ENCODE results near the gene MMAA. TPM values are rescaled to one million over a fixed set of nuclear protein-coding genes. Genes with fewer than 3 reads are reported as not detected.

The MMAA gene
- polyA plus RNA-seq, 1 donor from 2014 or later = 7.9 TPM

DNA sequence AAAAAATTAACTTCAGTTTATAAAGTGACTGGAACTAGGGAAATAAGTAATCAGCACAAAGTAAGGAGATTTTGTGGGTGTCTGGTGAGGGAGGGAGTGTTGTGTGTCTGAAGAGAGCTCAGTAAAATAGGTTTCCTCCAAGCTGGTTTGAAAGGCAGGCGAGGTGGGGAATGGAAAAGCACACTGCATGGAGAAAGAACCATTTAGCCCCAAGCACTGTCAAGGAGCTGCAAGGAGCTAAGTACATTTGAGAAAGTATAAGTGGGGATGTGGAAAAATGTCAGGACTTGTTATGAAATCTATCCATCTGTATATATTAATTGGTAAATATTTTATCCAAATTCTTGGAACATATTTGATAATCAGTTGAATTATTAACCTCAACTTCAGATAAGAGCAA, 61.7 kb downstream of the MMAA start:
- no peaks in the 10 kb centered on the region for H3K27me3 ChIP-seq (ENCODE audit: insufficient read depth, low read depth, low read length)
- no peaks in the 10 kb centered on the region for H3K79me2 ChIP-seq (replicated peaks; ENCODE audit: insufficient read depth, low read length)
- TF ChIP-seq EP300 (conservative IDR thresholded peaks at IDR 0.05; ENCODE audit: poor library complexity, severe bottlenecking) = no peak
- no peak for TF ChIP-seq SMC3 (conservative IDR thresholded peaks at IDR 0.05; ENCODE audit: poor library complexity)
- TF ChIP-seq POLR2AphosphoS5 (IDR thresholded peaks at IDR 0.05) = no peak
- TF ChIP-seq, protein P1, sequence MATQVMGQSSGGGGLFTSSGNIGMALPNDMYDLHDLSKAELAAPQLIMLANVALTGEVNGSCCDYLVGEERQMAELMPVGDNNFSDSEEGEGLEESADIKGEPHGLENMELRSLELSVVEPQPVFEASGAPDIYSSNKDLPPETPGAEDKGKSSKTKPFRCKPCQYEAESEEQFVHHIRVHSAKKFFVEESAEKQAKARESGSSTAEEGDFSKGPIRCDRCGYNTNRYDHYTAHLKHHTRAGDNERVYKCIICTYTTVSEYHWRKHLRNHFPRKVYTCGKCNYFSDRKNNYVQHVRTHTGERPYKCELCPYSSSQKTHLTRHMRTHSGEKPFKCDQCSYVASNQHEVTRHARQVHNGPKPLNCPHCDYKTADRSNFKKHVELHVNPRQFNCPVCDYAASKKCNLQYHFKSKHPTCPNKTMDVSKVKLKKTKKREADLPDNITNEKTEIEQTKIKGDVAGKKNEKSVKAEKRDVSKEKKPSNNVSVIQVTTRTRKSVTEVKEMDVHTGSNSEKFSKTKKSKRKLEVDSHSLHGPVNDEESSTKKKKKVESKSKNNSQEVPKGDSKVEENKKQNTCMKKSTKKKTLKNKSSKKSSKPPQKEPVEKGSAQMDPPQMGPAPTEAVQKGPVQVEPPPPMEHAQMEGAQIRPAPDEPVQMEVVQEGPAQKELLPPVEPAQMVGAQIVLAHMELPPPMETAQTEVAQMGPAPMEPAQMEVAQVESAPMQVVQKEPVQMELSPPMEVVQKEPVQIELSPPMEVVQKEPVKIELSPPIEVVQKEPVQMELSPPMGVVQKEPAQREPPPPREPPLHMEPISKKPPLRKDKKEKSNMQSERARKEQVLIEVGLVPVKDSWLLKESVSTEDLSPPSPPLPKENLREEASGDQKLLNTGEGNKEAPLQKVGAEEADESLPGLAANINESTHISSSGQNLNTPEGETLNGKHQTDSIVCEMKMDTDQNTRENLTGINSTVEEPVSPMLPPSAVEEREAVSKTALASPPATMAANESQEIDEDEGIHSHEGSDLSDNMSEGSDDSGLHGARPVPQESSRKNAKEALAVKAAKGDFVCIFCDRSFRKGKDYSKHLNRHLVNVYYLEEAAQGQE (IDR thresholded peaks at IDR 0.05; ENCODE audit: borderline replicate concordance) = no peak
- no peak for TF ChIP-seq RAD21 (conservative IDR thresholded peaks at IDR 0.05)
- TF ChIP-seq, protein P2, sequence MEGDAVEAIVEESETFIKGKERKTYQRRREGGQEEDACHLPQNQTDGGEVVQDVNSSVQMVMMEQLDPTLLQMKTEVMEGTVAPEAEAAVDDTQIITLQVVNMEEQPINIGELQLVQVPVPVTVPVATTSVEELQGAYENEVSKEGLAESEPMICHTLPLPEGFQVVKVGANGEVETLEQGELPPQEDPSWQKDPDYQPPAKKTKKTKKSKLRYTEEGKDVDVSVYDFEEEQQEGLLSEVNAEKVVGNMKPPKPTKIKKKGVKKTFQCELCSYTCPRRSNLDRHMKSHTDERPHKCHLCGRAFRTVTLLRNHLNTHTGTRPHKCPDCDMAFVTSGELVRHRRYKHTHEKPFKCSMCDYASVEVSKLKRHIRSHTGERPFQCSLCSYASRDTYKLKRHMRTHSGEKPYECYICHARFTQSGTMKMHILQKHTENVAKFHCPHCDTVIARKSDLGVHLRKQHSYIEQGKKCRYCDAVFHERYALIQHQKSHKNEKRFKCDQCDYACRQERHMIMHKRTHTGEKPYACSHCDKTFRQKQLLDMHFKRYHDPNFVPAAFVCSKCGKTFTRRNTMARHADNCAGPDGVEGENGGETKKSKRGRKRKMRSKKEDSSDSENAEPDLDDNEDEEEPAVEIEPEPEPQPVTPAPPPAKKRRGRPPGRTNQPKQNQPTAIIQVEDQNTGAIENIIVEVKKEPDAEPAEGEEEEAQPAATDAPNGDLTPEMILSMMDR (IDR thresholded peaks at IDR 0.05; ENCODE audit: poor library complexity, severe bottlenecking) = no peak
- TF ChIP-seq MXI1 (conservative IDR thresholded peaks at IDR 0.05; ENCODE audit: poor library complexity, severe bottlenecking) = no peak
- no peak for TF ChIP-seq TAF1 (IDR thresholded peaks at IDR 0.05; ENCODE audit: low read depth)
- no peak for TF ChIP-seq EZH2 (IDR thresholded peaks at IDR 0.05; ENCODE audit: borderline replicate concordance, insufficient read depth, low read length, poor library complexity, severe bottlenecking)
- no peaks in the 10 kb centered on the region for H4K20me1 ChIP-seq (ENCODE audit: insufficient read depth)
- H3K4me3 ChIP-seq (ENCODE audit: low read length) = no peak overlapping the region
- no peak overlapping the region for H3K27ac ChIP-seq (ENCODE audit: low read length)
- no peak overlapping the region for H3K9ac ChIP-seq (ENCODE audit: low read length)
- no peak overlapping the region for H3K4me2 ChIP-seq (ENCODE audit: low read length)
- H3K36me3 ChIP-seq (ENCODE audit: insufficient read depth, low read length) = no peaks in the 10 kb centered on the region
- H3F3A ChIP-seq (ENCODE audit: insufficient read depth, low read length, poor library complexity, severe bottlenecking) = no peaks in the 10 kb centered on the region
- H3K9me2 ChIP-seq (ENCODE audit: insufficient read depth, low read length) = no peaks in the 10 kb centered on the region
- H2AFZ ChIP-seq (ENCODE audit: low read depth, low read length) = no peak overlapping the region
- peaks cover 2% of the 10 kb centered on the region for H3K9me3 ChIP-seq (ENCODE audit: low read length)

DNA sequence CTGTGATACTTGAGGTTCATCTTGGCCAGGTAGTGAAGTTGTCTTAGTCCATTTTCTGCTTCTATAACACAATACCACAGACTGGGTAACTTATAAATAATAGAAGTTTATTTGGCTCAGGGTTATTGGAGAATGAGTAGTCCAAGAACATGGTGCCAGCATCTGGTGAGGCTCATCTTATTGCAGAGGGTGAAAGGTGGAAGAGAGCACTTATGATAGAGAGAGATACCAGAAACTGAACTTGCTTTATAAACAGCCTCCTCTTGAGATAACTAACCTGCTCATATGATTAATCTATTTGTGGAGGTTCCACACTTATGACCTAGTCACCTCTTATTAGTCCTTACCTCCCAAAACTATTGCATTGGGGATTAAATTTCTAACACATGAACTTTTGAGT, 62.3 kb downstream of the MMAA start:
- TF ChIP-seq POLR2AphosphoS5 (IDR thresholded peaks at IDR 0.05) = no peak
- TF ChIP-seq, protein P1 (IDR thresholded peaks at IDR 0.05; ENCODE audit: borderline replicate concordance) = no peak
- TF ChIP-seq SMC3 (conservative IDR thresholded peaks at IDR 0.05; ENCODE audit: poor library complexity) = no peak
- no peak for TF ChIP-seq EP300 (conservative IDR thresholded peaks at IDR 0.05; ENCODE audit: poor library complexity, severe bottlenecking)
- TF ChIP-seq RAD21 (conservative IDR thresholded peaks at IDR 0.05) = no peak
- TF ChIP-seq EZH2 (IDR thresholded peaks at IDR 0.05; ENCODE audit: borderline replicate concordance, insufficient read depth, low read length, poor library complexity, severe bottlenecking) = no peak
- no peak for TF ChIP-seq TAF1 (IDR thresholded peaks at IDR 0.05; ENCODE audit: low read depth)
- TF ChIP-seq, protein P2 (IDR thresholded peaks at IDR 0.05; ENCODE audit: poor library complexity, severe bottlenecking) = no peak
- TF ChIP-seq MXI1 (conservative IDR thresholded peaks at IDR 0.05; ENCODE audit: poor library complexity, severe bottlenecking) = no peak
- Histone ChIP-seq H4K20me1 (ENCODE audit: insufficient read depth) (no peaks in the 10 kb centered on the region), H3F3A (ENCODE audit: insufficient read depth, low read length, poor library complexity, severe bottlenecking) (no peaks in the 10 kb centered on the region), H3K27ac (ENCODE audit: low read length) (no peak overlapping the region), H3K9me2 (ENCODE audit: insufficient read depth, low read length) (no peaks in the 10 kb centered on the region), H3K9me3 (ENCODE audit: low read length) (peaks cover 2% of the 10 kb centered on the region), H3K9ac (ENCODE audit: low read length) (no peak overlapping the region), H3K4me3 (ENCODE audit: low read length) (no peak overlapping the region), H3K4me2 (ENCODE audit: low read length) (no peak overlapping the region), H3K36me3 (ENCODE audit: insufficient read depth, low read length) (no peaks in the 10 kb centered on the region), H2AFZ (ENCODE audit: low read depth, low read length) (no peak overlapping the region), H3K27me3 (ENCODE audit: insufficient read depth, low read depth, low read length) (no peaks in the 10 kb centered on the region), H3K79me2 (replicated peaks; ENCODE audit: insufficient read depth, low read length) (no peaks in the 10 kb centered on the region)

Measured in neural cell (in vitro differentiated cells).